HFF-Myc (cell line): ENCODE data around the gene PKP1.

Experiments
- DNase-seq: peaks from one replicate; pipeline ENCODE4 v3.0.0-alpha.2; 2011; ENCODE audit warnings: low read depth; ENCODE audit errors: extremely low read depth
- H3K4me3 ChIP-seq: replicated peaks from 2 replicates; pipeline ENCODE4 v1.5.1; 2011; ENCODE audit warnings: low read depth, mild to moderate bottlenecking, control low read depth, low read length
- CTCF ChIP-seq: IDR thresholded peaks from 2 replicates; pipeline ENCODE4 v1.5.1; 2012; ENCODE audit warnings: mild to moderate bottlenecking, low read depth, low read length, control low read depth; ENCODE audit errors: missing control alignments

The PKP1 gene

GRCh38 chr1:201336711-201337450 is 53.6 kb downstream of the PKP1 start:
- TF ChIP-seq CTCF = no peak
- H3K4me3 ChIP-seq = no peak overlapping the region
- DNase-seq = no peak

- DNase-seq = no peak
- no peak for TF ChIP-seq CTCF
- no peak overlapping the region for H3K4me3 ChIP-seq
These were observed 58.1 kb downstream of the PKP1 start for GRCh38 chr1:201341377-201341776.

- TF ChIP-seq CTCF = no peak
- no peak for DNase-seq
- H3K4me3 ChIP-seq = no peak overlapping the region
These were observed 61.1 kb downstream of the PKP1 start for GRCh38 chr1:201344206-201345080.

GRCh38 chr1:201345081-201345355 is 61.7 kb downstream of the PKP1 start:
- TF ChIP-seq CTCF = no peak
- no peak overlapping the region for H3K4me3 ChIP-seq
- DNase-seq = no peak

GRCh38 chr1:201346337-201346939 is 63.1 kb downstream of the PKP1 start:
- peak; percentile 75 for TF ChIP-seq CTCF
- H3K4me3 ChIP-seq = no peak overlapping the region
- no peak for DNase-seq

GRCh38 chr1:201346987-201347386 is 63.7 kb downstream of the PKP1 start:
- H3K4me3 ChIP-seq = no peak overlapping the region
- DNase-seq = no peak
- no peak for TF ChIP-seq CTCF
